Memory B cell (primary cell): ENCODE data around the gene GPRASP3.
A peak's percentile ranks its signal among the peaks of the same experiment; 100 is the strongest.
"Not testable (repeated sequence)": the region's sequence is repeated elsewhere in the genome, so short reads cannot be mapped to it uniquely, and the experiment has no call there.

Experiments used
- ATAC-seq: fragments of 150-1000 bp; cut with Tn5 transposase; 2 replicates; pipeline ENCODE4 v1.10.0; 2021; ENCODE audit warnings: low read depth, mild to moderate bottlenecking, moderate library complexity
- DNase-seq, 2 donors: peaks; one replicate each; pipeline ENCODE4 v3.0.0; 2022; ENCODE audit warnings: low spot score in 2 of 2
- H3K27ac Mint-ChIP-seq: one replicate; pipeline ENCODE4 v1.8.0; 2022; ENCODE audit warnings: mild to moderate bottlenecking, moderate library complexity, mixed read lengths
- H3K27me3 Mint-ChIP-seq: one replicate; pipeline ENCODE4 v1.8.0; 2022; ENCODE audit warnings: mixed read lengths
- H3K36me3 Mint-ChIP-seq: one replicate; pipeline ENCODE4 v1.8.0; 2022; ENCODE audit warnings: mild to moderate bottlenecking, mixed read lengths
- H3K4me1 Mint-ChIP-seq: one replicate; pipeline ENCODE4 v1.8.0; 2022; ENCODE audit warnings: mixed read lengths
- H3K4me3 Mint-ChIP-seq: one replicate; pipeline ENCODE4 v1.8.0; 2022; ENCODE audit warnings: mild to moderate bottlenecking, moderate library complexity, mixed read lengths
- H3K9me3 Mint-ChIP-seq: one replicate; pipeline ENCODE4 v1.8.0; 2022; ENCODE audit warnings: mixed read lengths

GPRASP3 gene

DNA sequence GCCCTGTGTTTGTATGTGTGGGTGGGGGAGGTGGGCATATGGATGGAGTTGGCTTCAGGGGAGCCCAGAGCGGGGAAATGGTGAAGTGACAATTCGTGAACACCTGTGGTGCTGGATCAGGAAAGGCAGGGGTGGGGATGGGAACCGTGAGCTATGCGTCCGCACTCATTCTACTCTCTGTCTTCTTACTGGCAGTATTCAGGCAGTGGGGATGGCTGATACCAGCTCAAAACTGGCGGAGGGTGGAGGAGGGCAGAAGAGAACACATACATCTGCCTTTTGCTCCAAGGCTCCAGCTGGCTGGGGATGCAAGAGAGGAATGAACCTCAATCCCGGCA lies 595 bp downstream of the GPRASP3 start:
- not testable (repeated sequence) for H3K4me1 Mint-ChIP-seq, H3K27me3 Mint-ChIP-seq, H3K36me3 Mint-ChIP-seq, ATAC-seq, H3K9me3 Mint-ChIP-seq, DNase-seq, H3K27ac Mint-ChIP-seq
- H3K4me3 Mint-ChIP-seq: peak overlapping the region; percentile 88

DNA sequence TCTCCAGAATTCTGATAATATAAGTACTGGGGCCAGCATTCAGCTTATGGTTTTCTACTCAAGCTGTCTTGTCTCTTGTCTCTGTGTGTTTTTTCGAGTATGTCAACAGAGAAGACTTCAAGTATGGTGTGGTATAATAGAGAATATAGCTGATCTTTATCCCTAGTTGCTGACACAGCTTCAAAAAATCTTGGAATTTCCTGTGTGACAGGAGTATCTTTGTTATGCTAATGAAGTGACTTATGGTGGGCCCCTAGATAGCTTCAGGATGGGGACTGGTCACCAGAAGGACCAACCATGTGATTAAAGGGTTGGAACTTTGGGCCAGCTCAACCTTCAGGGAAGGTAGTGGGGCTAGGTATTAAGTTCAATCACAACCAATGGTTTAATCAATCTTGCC lies 2.9 kb downstream of the GPRASP3 start:
- H3K36me3 Mint-ChIP-seq: no peaks in the 10 kb centered on the region
- no peak overlapping the region for H3K4me3 Mint-ChIP-seq
- peaks cover 6% of the 10 kb centered on the region for H3K4me1 Mint-ChIP-seq
- no peaks in the 10 kb centered on the region for H3K27me3 Mint-ChIP-seq
- DNase-seq: no peak
- no peak overlapping the region for H3K27ac Mint-ChIP-seq
- ATAC-seq: no peak
- no peaks in the 10 kb centered on the region for H3K9me3 Mint-ChIP-seq

DNA sequence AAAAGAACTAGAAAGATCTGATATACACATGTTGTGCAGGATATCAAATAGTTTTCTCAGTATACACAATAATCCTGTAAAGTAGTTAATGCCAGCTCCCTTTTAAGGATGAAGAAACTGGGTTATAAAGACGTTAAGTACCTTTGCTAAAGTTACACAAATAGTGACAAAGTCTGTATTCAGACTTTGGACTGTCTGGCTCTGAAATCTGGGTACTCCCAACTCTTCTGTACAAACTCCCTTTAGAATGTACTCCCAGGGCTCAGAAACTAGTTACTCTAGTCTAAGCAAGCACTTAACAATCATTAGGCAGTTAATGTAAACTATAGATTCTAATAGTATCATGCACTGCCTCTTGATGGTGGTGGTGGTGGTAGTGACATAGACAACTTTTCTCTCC lies 7.2 kb downstream of the GPRASP3 start:
- H3K27ac Mint-ChIP-seq: no peak overlapping the region
- no peaks in the 10 kb centered on the region for H3K9me3 Mint-ChIP-seq
- no peaks in the 10 kb centered on the region for H3K36me3 Mint-ChIP-seq
- ATAC-seq: no peak
- no peak overlapping the region for H3K4me3 Mint-ChIP-seq
- no peaks in the 10 kb centered on the region for H3K27me3 Mint-ChIP-seq
- DNase-seq: no peak
- no peaks in the 10 kb centered on the region for H3K4me1 Mint-ChIP-seq

DNA sequence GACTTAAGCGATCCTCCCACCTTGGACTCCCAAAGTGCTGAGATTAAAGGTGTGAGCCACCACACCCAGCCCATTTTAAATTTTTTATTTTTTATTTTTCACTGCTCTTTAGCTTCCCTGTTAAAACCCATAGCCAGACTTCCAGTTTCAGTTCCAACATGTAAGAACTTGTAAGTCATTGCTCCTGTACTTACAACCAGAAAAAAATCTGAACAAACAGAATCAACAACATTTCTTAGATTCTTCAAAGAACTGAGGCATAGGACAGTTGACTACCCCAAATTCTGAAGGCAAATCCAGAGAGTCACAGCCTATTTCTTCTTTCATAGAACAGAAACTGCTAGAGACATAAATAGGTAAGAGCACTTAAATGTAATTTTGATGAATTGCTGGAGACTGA lies 8.1 kb downstream of the GPRASP3 start:
- H3K36me3 Mint-ChIP-seq: no peaks in the 10 kb centered on the region
- no peak for DNase-seq
- H3K27ac Mint-ChIP-seq: no peak overlapping the region
- no peaks in the 10 kb centered on the region for H3K27me3 Mint-ChIP-seq
- no peaks in the 10 kb centered on the region for H3K9me3 Mint-ChIP-seq
- no peaks in the 10 kb centered on the region for H3K4me1 Mint-ChIP-seq
- H3K4me3 Mint-ChIP-seq: no peak overlapping the region
- ATAC-seq: no peak

DNA sequence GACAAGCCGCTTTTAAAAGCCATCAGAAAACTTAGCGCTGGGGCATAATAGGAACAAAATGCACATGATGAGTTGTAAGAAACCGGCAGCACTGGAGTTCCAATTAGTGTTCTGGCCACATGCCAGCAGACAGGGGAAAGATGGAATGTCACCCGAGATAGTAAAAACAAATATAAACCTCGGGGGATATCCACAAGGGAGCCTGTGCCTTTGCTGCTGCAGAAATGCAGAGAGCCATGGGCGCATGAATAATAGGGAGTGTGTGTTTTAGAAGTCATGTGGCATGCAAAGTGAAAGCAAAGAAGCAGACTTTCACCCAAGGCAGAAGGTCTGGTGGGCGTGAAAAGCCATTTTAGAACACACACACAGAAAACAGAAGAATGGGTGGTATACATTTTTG lies 19.1 kb downstream of the GPRASP3 start:
- no peak for DNase-seq
- Mint-ChIP-seq H3K4me3 (no peak overlapping the region), H3K9me3 (no peaks in the 10 kb centered on the region), H3K4me1 (no peaks in the 10 kb centered on the region), H3K36me3 (peaks cover 2% of the 10 kb centered on the region), H3K27me3 (no peaks in the 10 kb centered on the region), H3K27ac (no peak overlapping the region)
- no peak for ATAC-seq

DNA sequence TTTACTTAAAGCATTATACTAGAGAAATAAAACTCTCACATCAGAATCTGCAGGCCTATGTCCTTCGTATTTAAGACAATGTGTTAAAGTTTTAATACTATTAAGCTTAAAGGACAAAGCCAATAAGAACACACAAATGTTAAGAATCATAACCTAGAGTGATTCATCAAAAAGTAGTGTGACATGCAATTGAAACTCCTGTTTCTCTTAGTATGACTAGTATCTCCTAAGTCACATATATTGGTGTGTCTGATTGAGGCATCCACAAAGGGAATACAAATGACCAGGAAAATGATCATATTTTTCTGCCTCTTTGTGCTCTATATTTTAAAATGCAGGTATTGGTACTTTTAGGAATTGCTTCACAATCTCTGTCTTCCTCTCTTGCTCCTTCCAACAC lies 23.8 kb downstream of the GPRASP3 start:
- Mint-ChIP-seq H3K4me1 (peaks cover 2% of the 10 kb centered on the region), H3K4me3 (no peak overlapping the region), H3K27ac (no peak overlapping the region)

DNA sequence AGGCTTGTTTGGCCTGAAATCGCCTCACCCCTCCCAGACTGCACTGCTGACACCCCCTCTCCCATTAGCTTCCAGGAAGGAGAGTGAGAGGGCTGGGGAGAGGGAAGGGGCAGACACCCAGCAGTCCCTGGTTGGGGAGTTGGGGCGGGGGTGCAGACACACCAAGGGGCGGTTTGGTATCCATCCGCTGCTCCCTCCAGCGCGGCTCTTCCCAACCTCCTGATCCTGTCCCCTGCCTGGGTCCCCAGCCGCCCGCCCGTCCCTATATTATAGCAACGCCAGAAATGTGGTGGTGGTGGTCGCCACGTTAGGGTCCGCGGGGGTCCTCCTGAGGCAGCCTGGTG lies 24.9 kb downstream of the GPRASP3 start:
- Mint-ChIP-seq H3K27ac (no peak overlapping the region), H3K4me1 (peaks cover 2% of the 10 kb centered on the region), H3K36me3 (no peaks in the 10 kb centered on the region), H3K27me3 (peaks cover 3% of the 10 kb centered on the region), H3K4me3 (peak overlapping the region; percentile 87), H3K9me3 (no peaks in the 10 kb centered on the region)
- no peak for DNase-seq
- no peak for ATAC-seq

More for the DNA sequence above, 23.8 kb downstream of the GPRASP3 start:
- H3K36me3 Mint-ChIP-seq: no peaks in the 10 kb centered on the region
- no peaks in the 10 kb centered on the region for H3K9me3 Mint-ChIP-seq
- no peak for ATAC-seq
- no peak for DNase-seq
- H3K27me3 Mint-ChIP-seq: peaks cover 3% of the 10 kb centered on the region

DNA sequence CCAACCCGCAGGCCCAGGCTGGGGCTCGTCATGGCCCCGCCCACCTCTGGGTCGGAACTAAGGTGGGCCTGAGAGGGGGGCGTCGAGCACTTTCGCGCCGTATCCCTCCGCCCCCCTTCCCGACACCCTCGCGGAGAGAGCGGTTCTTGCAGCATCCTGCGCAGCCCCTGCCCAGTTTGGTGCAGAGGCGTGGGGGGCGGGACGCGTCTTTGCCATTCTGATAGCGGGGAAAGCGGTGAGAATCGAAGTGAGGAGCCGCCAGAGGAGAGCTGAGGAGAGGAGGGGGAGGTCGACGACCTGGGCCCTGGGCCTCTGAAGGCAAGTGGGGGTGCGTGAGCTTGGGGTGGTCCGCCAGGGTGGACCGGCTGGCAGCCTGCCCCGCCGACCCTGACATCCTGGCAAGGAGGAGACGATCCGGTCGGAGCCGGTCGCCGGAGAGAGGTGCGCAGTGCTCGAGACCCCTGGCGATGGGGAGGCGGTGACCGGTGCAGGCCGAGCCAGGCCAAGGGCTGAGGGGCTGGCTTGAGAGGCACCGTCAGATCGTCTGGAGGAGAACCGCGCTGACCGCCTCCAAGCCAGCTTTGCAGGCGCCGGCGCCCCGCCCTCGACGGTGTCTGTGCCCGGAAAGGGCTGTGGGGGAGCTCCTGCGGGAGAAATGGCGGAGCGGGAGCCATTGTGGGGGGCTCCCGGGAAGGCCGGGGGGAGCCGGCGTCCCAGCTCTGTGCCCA lies 25.5 kb downstream of the GPRASP3 start:
- Mint-ChIP-seq H3K4me1 (peaks cover 2% of the 10 kb centered on the region), H3K36me3 (no peaks in the 10 kb centered on the region), H3K4me3 (peak overlapping the region; percentile 87), H3K9me3 (no peaks in the 10 kb centered on the region), H3K27me3 (peaks cover 3% of the 10 kb centered on the region), H3K27ac (no peak overlapping the region)
- DNase-seq (peak in 1 of 2 donors; percentile 10), ATAC-seq (peak; percentile 29)

DNA sequence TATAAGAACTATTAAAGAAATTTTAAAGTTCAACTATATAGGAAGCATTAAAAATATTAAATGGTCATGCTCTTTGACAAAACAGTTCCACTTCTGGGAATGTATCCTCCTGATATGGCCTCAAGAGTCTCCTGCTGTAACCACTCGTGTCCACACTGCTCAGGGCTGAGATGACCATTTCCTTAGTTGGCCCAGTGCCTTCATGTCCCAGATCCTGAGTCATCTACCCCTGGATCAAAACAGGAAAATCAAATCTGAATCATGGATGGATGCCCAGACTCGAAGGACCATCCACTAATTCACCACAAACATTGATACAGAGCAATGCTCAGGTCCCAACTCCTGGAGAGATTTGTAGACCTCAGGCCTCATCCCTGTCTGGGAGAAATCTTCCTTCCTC lies 44.7 kb downstream of the GPRASP3 start:
- Mint-ChIP-seq H3K4me1 (peaks cover 9% of the 10 kb centered on the region), H3K36me3 (peaks cover 2% of the 10 kb centered on the region), H3K4me3 (no peak overlapping the region), H3K27ac (no peak overlapping the region), H3K9me3 (no peaks in the 10 kb centered on the region), H3K27me3 (no peaks in the 10 kb centered on the region)
- no peak for DNase-seq
- no peak for ATAC-seq

DNA sequence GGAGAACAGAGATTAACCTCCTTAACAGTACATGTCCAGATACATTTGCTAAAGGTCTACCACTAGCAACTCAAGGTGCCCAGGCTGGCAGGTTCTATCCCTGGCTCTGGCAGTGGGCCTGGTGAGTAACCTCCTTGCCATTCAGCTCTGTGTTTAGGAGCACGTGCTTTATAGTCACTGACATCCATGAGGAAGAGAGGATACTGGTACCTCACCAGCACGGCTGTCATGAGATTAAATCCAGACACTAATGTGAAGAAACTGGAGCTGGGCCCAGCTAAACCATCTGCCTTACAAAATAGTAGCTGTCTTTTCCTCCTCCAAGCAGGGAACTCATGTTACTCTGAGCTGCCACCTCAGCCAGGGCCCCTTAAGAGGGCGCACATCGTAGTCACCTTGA lies 45.3 kb downstream of the GPRASP3 start:
- H3K36me3 Mint-ChIP-seq: peaks cover 2% of the 10 kb centered on the region
- H3K9me3 Mint-ChIP-seq: no peaks in the 10 kb centered on the region
- peaks cover 9% of the 10 kb centered on the region for H3K4me1 Mint-ChIP-seq
- no peak for DNase-seq
- H3K4me3 Mint-ChIP-seq: no peak overlapping the region
- H3K27ac Mint-ChIP-seq: no peak overlapping the region
- no peak for ATAC-seq
- H3K27me3 Mint-ChIP-seq: no peaks in the 10 kb centered on the region

DNA sequence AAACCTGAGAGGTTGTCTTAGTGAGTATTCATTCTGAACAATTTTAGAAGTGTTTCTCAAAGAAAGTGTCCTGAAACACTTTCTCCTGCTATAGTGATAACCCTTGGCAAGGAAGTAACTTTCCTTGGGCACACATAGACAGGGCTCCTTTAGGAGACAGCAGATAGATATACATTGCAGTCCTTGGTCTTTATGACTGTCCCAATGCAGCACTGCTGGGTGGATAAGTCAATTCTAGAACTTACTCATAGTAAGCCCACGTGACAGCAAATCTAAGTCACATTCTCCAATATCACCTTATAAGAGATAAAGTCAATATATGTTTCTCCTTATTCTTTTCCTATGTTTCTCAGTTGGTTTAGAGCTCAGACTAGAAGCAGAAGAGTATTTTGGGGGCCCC lies 46.7 kb downstream of the GPRASP3 start:
- H3K4me3 Mint-ChIP-seq: no peak overlapping the region
- ATAC-seq: no peak
- H3K4me1 Mint-ChIP-seq: peaks cover 11% of the 10 kb centered on the region
- DNase-seq: no peak
- H3K9me3 Mint-ChIP-seq: no peaks in the 10 kb centered on the region
- H3K36me3 Mint-ChIP-seq: peaks cover 2% of the 10 kb centered on the region
- H3K27me3 Mint-ChIP-seq: no peaks in the 10 kb centered on the region
- H3K27ac Mint-ChIP-seq: peak overlapping the region; percentile 83

DNA sequence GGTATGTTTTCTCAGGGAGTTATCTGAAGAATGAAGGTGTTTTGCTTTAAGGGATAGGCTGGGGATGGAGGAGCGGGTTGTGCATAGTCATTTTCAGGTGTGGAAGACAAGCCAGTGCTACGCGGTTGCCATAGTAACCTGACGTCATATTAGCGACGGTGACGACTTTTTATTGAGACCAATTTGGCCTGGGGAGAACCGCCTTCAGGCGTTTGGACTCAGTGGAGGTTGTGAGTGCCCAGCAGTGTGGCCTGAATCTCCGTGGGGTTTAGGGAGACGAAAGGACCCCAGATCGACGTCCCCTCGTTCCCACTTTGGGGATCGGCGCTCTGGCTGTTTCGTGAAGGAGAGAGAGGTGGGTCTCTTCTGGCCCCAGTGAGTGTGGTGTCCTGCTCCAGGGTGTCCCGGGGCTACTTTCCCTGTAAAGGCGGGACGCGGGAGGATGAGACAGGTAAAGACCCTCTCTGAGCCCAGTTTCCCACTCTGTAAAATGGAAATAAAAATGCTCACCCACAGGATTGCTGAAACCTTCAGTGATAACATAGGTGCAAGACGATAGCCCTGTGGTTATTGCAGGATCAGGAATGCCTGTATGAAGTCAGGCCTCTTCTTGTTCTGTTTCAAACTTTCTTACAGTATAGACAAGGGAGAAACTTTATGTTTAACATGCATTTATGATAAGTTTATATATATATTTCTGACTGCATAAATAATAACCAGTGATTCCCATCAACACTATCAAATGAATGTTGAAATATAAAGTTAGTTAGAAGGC lies 48.6 kb downstream of the GPRASP3 start:
- DNase-seq (peak; percentile 75 to 76), ATAC-seq (peak; percentile 95)
- no peaks in the 10 kb centered on the region for H3K9me3 Mint-ChIP-seq
- H3K4me1 Mint-ChIP-seq: peaks cover 11% of the 10 kb centered on the region
- H3K4me3 Mint-ChIP-seq: peak overlapping the region; percentile 99
- H3K27ac Mint-ChIP-seq: peak overlapping the region; percentile 99
- peaks cover 9% of the 10 kb centered on the region for H3K36me3 Mint-ChIP-seq
- no peaks in the 10 kb centered on the region for H3K27me3 Mint-ChIP-seq
